Fibroblast of mammary gland (primary cell): ENCODE measurements around the gene XPR1.
"Not testable (repeated sequence)": the region's sequence is repeated elsewhere in the genome, so short reads cannot be mapped to it uniquely, and the experiment has no call there.

Source experiments
- DNase-seq: peaks from one replicate; pipeline ENCODE4 v3.0.0-alpha.2; 2010; ENCODE audit warnings: low read depth
- H3K4me3 ChIP-seq: 2 replicates; pipeline ENCODE4 v1.5.1; 2011; ENCODE audit warnings: low read depth, mild to moderate bottlenecking, low read length, moderate library complexity; ENCODE audit not compliant: control insufficient read depth
- TF ChIP-seq, protein P1 (sequence below): conservative IDR thresholded peaks from 2 replicates; pipeline ENCODE4 v1.5.1; 2011; ENCODE audit warnings: low read depth, low read length, inconsistent platforms; ENCODE audit not compliant: control insufficient read depth, insufficient read depth

XPR1 gene

DNA sequence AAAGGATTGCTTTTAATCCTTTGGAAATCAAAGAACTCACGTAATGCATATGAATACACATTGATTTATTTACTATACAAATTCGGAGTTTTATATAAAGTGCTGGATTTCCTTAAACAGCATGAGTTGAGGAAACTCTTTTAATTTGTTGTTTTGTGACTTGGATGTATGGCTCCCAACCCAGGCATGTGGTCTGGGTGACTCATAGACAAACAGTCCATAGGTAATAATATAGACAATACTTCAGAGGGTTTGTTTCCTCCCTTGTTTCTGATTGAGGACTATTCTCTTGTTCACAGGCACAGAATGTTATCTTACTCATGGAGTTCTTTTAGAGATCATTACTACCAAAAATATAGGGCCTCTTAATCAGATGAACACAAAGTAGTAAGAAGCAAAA lies 43.8 kb downstream of the XPR1 start:
- H3K4me3 ChIP-seq: no peak overlapping the region
- TF ChIP-seq, protein P1, sequence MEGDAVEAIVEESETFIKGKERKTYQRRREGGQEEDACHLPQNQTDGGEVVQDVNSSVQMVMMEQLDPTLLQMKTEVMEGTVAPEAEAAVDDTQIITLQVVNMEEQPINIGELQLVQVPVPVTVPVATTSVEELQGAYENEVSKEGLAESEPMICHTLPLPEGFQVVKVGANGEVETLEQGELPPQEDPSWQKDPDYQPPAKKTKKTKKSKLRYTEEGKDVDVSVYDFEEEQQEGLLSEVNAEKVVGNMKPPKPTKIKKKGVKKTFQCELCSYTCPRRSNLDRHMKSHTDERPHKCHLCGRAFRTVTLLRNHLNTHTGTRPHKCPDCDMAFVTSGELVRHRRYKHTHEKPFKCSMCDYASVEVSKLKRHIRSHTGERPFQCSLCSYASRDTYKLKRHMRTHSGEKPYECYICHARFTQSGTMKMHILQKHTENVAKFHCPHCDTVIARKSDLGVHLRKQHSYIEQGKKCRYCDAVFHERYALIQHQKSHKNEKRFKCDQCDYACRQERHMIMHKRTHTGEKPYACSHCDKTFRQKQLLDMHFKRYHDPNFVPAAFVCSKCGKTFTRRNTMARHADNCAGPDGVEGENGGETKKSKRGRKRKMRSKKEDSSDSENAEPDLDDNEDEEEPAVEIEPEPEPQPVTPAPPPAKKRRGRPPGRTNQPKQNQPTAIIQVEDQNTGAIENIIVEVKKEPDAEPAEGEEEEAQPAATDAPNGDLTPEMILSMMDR: no peak
- DNase-seq: peak; percentile 29

DNA sequence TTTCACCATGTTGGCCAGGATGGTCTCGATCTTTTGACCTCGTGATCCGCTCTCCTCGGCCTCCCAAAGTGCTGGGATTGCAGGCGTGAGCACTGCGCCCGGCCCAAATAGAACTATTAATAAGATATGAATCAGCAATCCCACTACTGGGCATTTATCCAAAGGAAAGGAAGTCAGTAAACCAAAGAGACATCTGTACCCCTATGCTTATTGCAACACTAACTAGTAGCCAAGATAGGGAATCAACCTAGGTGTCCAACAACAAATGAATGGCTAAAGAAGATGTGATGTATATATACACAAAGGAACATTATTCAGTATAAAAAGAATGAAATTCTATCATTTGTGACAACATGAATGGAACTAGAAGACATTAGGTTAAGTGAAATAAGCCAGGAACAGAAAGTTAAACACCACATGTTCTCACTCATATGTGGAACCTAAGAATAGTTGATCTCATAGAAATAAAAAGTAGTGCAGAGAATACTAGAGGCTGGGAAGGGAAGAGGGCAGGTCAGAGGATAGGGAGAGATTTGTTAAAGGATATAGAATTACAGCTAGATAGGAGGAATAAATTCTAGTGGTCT lies 48.8 kb downstream of the XPR1 start:
- DNase-seq: peak; percentile 89
- no peak overlapping the region for H3K4me3 ChIP-seq
- TF ChIP-seq, protein P1: no peak

DNA sequence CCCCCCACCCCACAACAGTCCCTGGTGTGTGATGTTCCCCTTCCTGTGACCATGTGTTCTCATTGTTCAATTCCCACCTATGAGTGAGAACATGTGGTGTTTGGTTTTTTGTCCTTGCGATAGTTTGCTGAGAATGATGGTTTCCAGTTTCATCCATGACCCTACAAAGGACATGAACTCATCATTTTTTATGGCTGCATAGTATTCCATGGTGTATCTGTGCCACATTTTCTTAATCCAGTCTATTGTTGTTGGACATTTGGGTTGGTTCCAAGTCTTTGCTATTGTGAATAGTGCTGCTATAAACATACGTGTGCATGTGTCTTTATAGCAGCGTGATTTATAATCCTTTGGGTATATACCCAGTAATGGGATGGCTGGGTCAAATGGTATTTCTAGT lies 51.3 kb downstream of the XPR1 start:
- DNase-seq, H3K4me3 ChIP-seq: not testable (repeated sequence)

DNA sequence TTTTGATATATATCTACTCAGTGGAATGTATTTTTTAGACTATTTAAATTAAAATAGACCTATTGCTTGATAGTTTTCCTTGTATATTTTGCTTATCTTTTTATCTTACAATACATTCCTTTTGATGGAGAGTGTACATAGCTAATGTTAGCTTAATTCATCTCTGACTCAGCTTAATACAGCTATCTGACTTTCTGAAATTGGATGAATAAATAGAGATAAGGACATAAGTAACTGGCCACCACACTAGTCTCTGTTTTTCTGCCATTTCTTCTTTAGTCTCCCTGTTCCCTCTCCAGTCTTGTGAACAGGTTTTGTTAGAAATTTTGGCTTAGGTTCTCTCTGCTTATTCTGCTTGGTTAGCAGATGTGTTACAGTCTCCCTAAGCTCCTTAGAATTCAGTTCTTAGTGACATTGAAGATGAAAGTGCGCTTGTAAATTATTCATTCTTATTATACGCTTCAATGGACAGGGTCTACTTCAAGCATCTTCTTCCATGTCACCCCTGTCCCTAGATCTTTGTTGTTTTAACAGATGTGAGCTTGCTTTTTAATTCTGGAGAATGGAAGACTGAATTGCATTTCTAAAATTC lies 59.6 kb downstream of the XPR1 start:
- DNase-seq: no peak
- TF ChIP-seq, protein P1: no peak

DNA sequence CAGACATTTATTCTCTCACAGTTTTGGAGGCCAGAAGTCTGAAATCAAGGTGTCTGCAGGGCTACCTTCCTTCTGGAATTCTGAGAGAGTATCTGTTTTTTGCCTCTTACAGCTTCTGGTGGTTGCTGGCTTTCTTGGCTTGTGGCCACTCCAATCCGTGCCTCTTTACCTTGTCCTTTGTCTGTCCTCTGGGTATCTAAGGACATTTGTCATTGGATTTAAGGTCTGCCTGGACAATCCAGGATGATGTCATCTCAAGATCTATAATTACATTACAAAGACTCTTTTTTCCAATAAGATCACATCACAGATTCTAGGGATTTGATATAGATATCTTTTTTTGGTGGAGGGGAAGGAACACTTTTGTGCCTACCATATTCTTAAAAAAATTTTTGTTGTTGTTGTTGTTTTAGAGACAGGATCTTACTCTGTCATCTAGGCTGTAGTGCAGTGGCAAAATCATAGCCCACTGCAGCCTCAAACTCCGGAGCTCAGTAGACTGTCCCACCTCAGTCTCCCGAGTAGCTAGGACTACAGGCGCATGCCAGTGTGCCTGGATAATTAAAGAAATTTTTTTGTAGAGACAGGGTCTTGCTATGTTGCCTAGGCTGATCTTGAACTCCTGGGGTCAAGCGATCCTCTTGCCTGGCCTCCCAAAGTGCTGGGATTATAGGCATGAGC lies 61.9 kb downstream of the XPR1 start:
- no peak overlapping the region for H3K4me3 ChIP-seq
- DNase-seq: no peak
- TF ChIP-seq, protein P1: no peak

More for the DNA sequence above, 59.6 kb downstream of the XPR1 start:
- no peak overlapping the region for H3K4me3 ChIP-seq

DNA sequence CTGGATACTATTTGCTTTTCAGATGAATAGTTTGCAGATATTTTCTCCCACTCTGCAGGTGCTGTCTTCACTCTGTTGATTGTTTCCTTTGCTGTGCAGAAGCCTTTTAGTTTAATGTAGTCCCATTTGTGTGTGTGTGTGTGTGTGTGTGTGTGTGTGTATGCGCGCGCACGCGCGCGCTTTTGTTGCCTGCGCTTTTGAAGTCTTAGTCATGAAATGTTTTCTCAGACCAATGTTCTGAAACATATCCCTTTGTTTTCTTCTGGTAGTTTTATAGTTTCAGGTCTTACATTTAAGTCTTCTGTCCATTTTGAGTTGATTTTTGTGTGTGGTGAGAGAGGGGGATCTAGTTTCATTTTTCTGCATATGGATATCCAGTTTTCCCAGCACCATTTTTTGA lies 63.5 kb downstream of the XPR1 start:
- no peak for DNase-seq
- no peak overlapping the region for H3K4me3 ChIP-seq
- TF ChIP-seq, protein P1: no peak

DNA sequence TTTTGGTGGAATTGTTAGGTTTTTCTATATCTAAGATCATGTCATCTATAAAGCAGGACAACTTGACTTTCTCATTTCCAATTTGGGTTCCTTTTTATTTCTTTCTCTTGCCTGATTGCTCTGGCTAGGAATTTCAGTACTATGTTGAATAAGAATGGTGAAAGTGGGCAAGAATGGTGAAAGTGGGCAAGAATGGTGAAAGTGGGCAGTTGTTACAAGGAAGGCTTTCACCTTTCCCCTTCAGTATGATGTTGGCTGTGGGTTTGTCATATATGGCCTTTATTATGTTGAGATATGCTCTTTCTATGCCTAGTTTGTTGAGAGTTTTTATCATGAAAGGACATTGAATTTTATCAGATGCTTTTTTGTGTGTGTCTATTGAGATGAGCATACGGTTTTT lies 64.5 kb downstream of the XPR1 start:
- DNase-seq: no peak
- TF ChIP-seq, protein P1: no peak

More for the DNA sequence above, 64.5 kb downstream of the XPR1 start:
- H3K4me3 ChIP-seq: no peak overlapping the region
